Astrocyte (in vitro differentiated cells and primary cell): ENCODE results near the gene AREG.

Experiments used
- CTCF ChIP-seq: IDR thresholded peaks from 2 replicates; pipeline ENCODE4 v1.5.1; 2011; ENCODE audit warnings: low read depth, mild to moderate bottlenecking, inconsistent platforms, low read length, moderate library complexity; ENCODE audit not compliant: insufficient read depth
- EZH2 ChIP-seq: IDR thresholded peaks from 2 replicates; pipeline ENCODE4 v1.6.1; 2012; ENCODE audit warnings: mild to moderate bottlenecking, low read length, inconsistent platforms; ENCODE audit not compliant: insufficient read depth

GRCh38 chr4:74446896-74447295 lies 2.0 kb downstream of the AREG start:
- TF ChIP-seq EZH2 (no peak), CTCF (no peak)
